Heart right ventricle (tissue), 16 donors: ENCODE measurements around the gene KCNG3. TPM values are rescaled to one million over a fixed set of nuclear protein-coding genes. Genes with fewer than 3 reads are reported as not detected.

ENCODE experiments used
- ATAC-seq, 8 donors: fragments of 200-7000 bp; cut with Tn5 transposase; one replicate each; pipeline ENCODE4 v1.9.1; 2020; ENCODE audit warnings: mild to moderate bottlenecking in 8 of 8, moderate library complexity in 8 of 8, moderate number of reproducible peaks in 1 of 8
- DNase-seq, 2 donors: peaks; one replicate each; pipeline ENCODE4 v3.0.0-alpha.2; 2020
- H3K27ac ChIP-seq, 10 donors: fragments of 200-600 bp; sonication (generic) in 2 of 10; one replicate each; pipeline versions ENCODE4 v1.5.0 to v1.8.0; 2020 to 2022; ENCODE audit warnings: mild to moderate bottlenecking in 3 of 10
- H3K27me3 ChIP-seq, 7 donors: fragments of 200-600 bp; one replicate each; pipeline ENCODE4 v1.8.0; 2021 to 2022; ENCODE audit warnings: mild to moderate bottlenecking in 2 of 7
- H3K36me3 ChIP-seq, 9 donors: fragments of 200-600 bp; sonication (generic) in 1 of 9; one replicate each; pipeline versions ENCODE4 v1.5.0 to v1.8.0; 2020 to 2022; ENCODE audit warnings: mild to moderate bottlenecking in 2 of 9
- H3K4me1 ChIP-seq, 9 donors: fragments of 200-600 bp; sonication (generic) in 1 of 9; one replicate each; pipeline versions ENCODE4 v1.5.0 to v1.8.0; 2020 to 2022; ENCODE audit warnings: mild to moderate bottlenecking in 4 of 9
- H3K4me3 ChIP-seq, 10 donors: fragments of 200-600 bp; sonication (generic) in 2 of 10; one replicate each; pipeline versions ENCODE4 v1.5.0 to v1.8.0; 2020 to 2022; ENCODE audit warnings: mild to moderate bottlenecking in 7 of 10, moderate library complexity in 2 of 10
- H3K9me3 ChIP-seq, 11 donors: fragments of 200-600 bp in 10 of 11; sonication (generic) in 2 of 11; one replicate each; pipeline versions ENCODE4 v1.5.0 to v1.8.0; 2013 to 2022; ENCODE audit warnings: mild to moderate bottlenecking in 2 of 11, control low read depth in 1 of 11, moderate library complexity in 1 of 11
- CTCF ChIP-seq, 9 donors: fragments of 200-600 bp; sonication (generic) in 2 of 9; IDR thresholded peaks; one replicate each; pipeline versions ENCODE4 v1.5.0 to v1.8.0; 2021 to 2022; ENCODE audit warnings: antibody characterized with exemption in 9 of 9, mild to moderate bottlenecking in 5 of 9, moderate library complexity in 1 of 9
- WGBS, 2 donors: extraction: QIAGEN DNeasy Blood & Tissue Kit; methylation state at CpG; one replicate each; pipeline ENCODE4 v1.1.7; 2013; ENCODE audit warnings: inconsistent platforms in 1 of 2; 5-methylcytosine and 5-hydroxymethylcytosine counted together
- intact Hi-C, 10 donors: fragments of 100-400 bp; cut with DNase I; formaldehyde crosslinking; loops; one replicate each; pipeline versions ENCODE4 v1.11.1 to v1.14.2; 2022
- polyA plus RNA-seq, 2 donors: library from polyadenylated mRNA; stranded (reverse); fragments of 200-250 nt; gene quantifications; one replicate each; pipeline ENCODE4 v1.2.3, GENCODE V29; 2013
- total RNA-seq, 10 donors: library from RNA; stranded (reverse); fragmentation: NEBNext Ultra II Directional in 3 of 10; extraction: Animal tissue kit (Norgen Biotek cat#: 25700) in 3 of 10; gene quantifications; one replicate each; pipeline versions ENCODE4 v1.2.1 to v1.2.4, GENCODE V29; 2021 to 2023
- donor health status: Arrhythmogenic right ventricular cardiomyopathy.
- donor health status: ischemic (EF 13 %, LVEDD 7.1; RV severe dilation, severe dysfunction).
- donor health status: healthy with polysubstance abuse.
- donor health status: DM: no; HTN: yes; CAD: no.
- donor health status: DM: no; HTN: no; CAD: no.
- donor health status: ischemic (EF 25% LVEDD 6.9; RV normal size, moderate dysfunction).
- donor health status: ischemic (EF 25% LVEDD 5.7; RV mildly dilated, moderate dysfunction).
- donor health status: healthy.
- donor health status: DM: yes; HTN: yes; CAD: no.
- donor health status: Ischemic cardiomyopathy.
- donor health status: ischemic (EF 35%, LVEDD 5.7; RV mildly dilated, moderate dysfunction).
- donor health status: nonischemic (EF 11% LVEDD 7.7; RV severe dilation, severe dysfunction).
- donor health status: DM: yes; HTN: yes; CAD: no.
- donor health status: PGD.
- donor health status: ischemic (EF 29% LVEDD 5.4; RV normal size, mild dysfunction).
- donor health status: nonischemic (EF 23%, LVEDD 6.1; RV moderate dilation, normal function).

The KCNG3 gene
- total and polyA plus RNA-seq, 12 donors = not detected

GRCh38 chr2:42504364-42505230 is 10.8 kb upstream of the KCNG3 start:
- Histone ChIP-seq H3K36me3 (no peaks in the 10 kb centered on the region), H3K27me3 (peaks cover 0 to 12% (median 0%) of the 10 kb centered on the region in 7 donors), H3K4me3 (no peak overlapping the region), H3K27ac (no peak overlapping the region), H3K9me3 (no peaks in the 10 kb centered on the region), H3K4me1 (no peaks in the 10 kb centered on the region)
- no peak for DNase-seq
- no peak for ATAC-seq
- intact Hi-C loops = loop anchor here in 1 of 10 donors (5.0 kb wide), 1 partner anchor 158 kb away; no protein-coding TSS in a partner anchor
- WGBS, 2 donors = 86 to 90% methylated on average over 10 of the region's 10 CpGs
- TF ChIP-seq CTCF (IDR thresholded peaks at IDR 0.05) = no peak

- WGBS, 2 donors = 39 to 45% methylated on average over 2 of the region's 2 CpGs
- no peak for DNase-seq
- Histone ChIP-seq H3K9me3 (no peaks in the 10 kb centered on the region), H3K4me1 (no peaks in the 10 kb centered on the region), H3K27ac (no peak overlapping the region), H3K27me3 (peaks cover 0 to 13% (median 0%) of the 10 kb centered on the region in 7 donors), H3K36me3 (no peaks in the 10 kb centered on the region), H3K4me3 (no peak overlapping the region)
- intact Hi-C loops = loop anchor here in 1 of 10 donors (5.0 kb wide), 1 partner anchor 159 kb away; no protein-coding TSS in a partner anchor
- no peak for ATAC-seq
- TF ChIP-seq CTCF (IDR thresholded peaks at IDR 0.05) = no peak
These were observed 9.5 kb upstream of the KCNG3 start for GRCh38 chr2:42503291-42503690.

GRCh38 chr2:42498497-42498896 is 4.7 kb upstream of the KCNG3 start:
- TF ChIP-seq CTCF (IDR thresholded peaks at IDR 0.05) = no peak
- H3K4me1 ChIP-seq = peaks cover 0 to 13% (median 10%) of the 10 kb centered on the region in 9 donors
- ATAC-seq (no peak), DNase-seq (no peak)
- no peaks in the 10 kb centered on the region for H3K36me3 ChIP-seq
- H3K27me3 ChIP-seq = peaks cover 4 to 46% (median 34%) of the 10 kb centered on the region in 7 donors
- no peak overlapping the region for H3K4me3 ChIP-seq
- no peak overlapping the region for H3K27ac ChIP-seq
- intact Hi-C loops = loop anchor here in 3 of 10 donors (5.0 kb wide), 1 partner anchor 164 kb away; no protein-coding TSS in a partner anchor
- 82 to 83% methylated on average over 3 of the region's 3 CpGs for WGBS, 2 donors
- H3K9me3 ChIP-seq = no peaks in the 10 kb centered on the region

- ATAC-seq (no peak), DNase-seq (no peak)
- Histone ChIP-seq H3K27me3 (peaks cover 13 to 73% (median 54%) of the 10 kb centered on the region in 7 donors), H3K9me3 (no peaks in the 10 kb centered on the region), H3K4me1 (peaks cover 0 to 20% (median 10%) of the 10 kb centered on the region in 9 donors), H3K36me3 (no peaks in the 10 kb centered on the region), H3K27ac (no peak overlapping the region), H3K4me3 (no peak overlapping the region)
- 62 to 66% methylated on average over 6 of the region's 6 CpGs for WGBS, 2 donors
- intact Hi-C loops = loop anchor here in 7 of 10 donors (1.0 to 5.0 kb wide), 4 partner anchors 167 to 169 kb away; no protein-coding TSS in a partner anchor
- TF ChIP-seq CTCF (IDR thresholded peaks at IDR 0.05) = no peak
These were observed 1.8 kb upstream of the KCNG3 start for GRCh38 chr2:42495611-42496010.
